ENCODE results near the gene BCL2.

- TF ChIP-seq ZNF274 (IDR thresholded peaks at IDR 0.05; ENCODE audit: low read depth, low read length) (no peak), ELF1 (IDR thresholded peaks at IDR 0.05; ENCODE audit: borderline replicate concordance, low read depth) (no peak), RAD21 (IDR thresholded peaks at IDR 0.05; ENCODE audit: low read depth) (no peak), MAX (IDR thresholded peaks at IDR 0.05) (no peak), CTCF (IDR thresholded peaks at IDR 0.05 in 2 of 3, conservative IDR thresholded peaks at IDR 0.05 in 1 of 3; ENCODE audit: borderline replicate concordance in 1 of 3, insufficient read depth in 1 of 3, low read depth in 2 of 3, low read length in 2 of 3) (no peak), CEBPB (IDR thresholded peaks at IDR 0.05; ENCODE audit: low read depth) (no peak), YY1 (IDR thresholded peaks at IDR 0.05; ENCODE audit: extremely low read depth, insufficient replicate concordance, low read depth, low read length) (no peak), SIN3A (IDR thresholded peaks at IDR 0.05; ENCODE audit: low read depth) (no peak), REST (IDR thresholded peaks at IDR 0.05; ENCODE audit: low read depth) (no peak), POLR2AphosphoS5 (IDR thresholded peaks at IDR 0.05; ENCODE audit: low read depth, low read length) (no peak)
Measured at GRCh38 chr18:63298400-63299365, 20.9 kb downstream of the BCL2 start.
